ENCODE measurements around the gene TSPAN11.

Gene TSPAN11

GRCh38 chr12:30962047-30962446, 35.5 kb downstream of the TSPAN11 start:
- H3K4me3 ChIP-seq (replicated peaks in 1 of 2; ENCODE audit: low read depth in 2 of 2, low read length in 2 of 2): no peak overlapping the region
- no peak for TF ChIP-seq CTCF (IDR thresholded peaks at IDR 0.05; ENCODE audit: low read depth, low read length)
- DNase-seq (ENCODE audit: low read depth in 2 of 2): no peak

- no peak overlapping the region for H3K4me3 ChIP-seq (replicated peaks in 1 of 2; ENCODE audit: low read depth in 2 of 2, low read length in 2 of 2)
- TF ChIP-seq CTCF (IDR thresholded peaks at IDR 0.05; ENCODE audit: low read depth, low read length): no peak
- no peak for DNase-seq (ENCODE audit: low read depth in 2 of 2)
These were observed 37.4 kb downstream of the TSPAN11 start for GRCh38 chr12:30963709-30964564.

- H3K4me3 ChIP-seq (replicated peaks in 1 of 2; ENCODE audit: low read depth in 2 of 2, low read length in 2 of 2): no peak overlapping the region
- TF ChIP-seq CTCF (IDR thresholded peaks at IDR 0.05; ENCODE audit: low read depth, low read length): no peak
These were observed 38.5 kb downstream of the TSPAN11 start for GRCh38 chr12:30964896-30965612.

GRCh38 chr12:30965613-30965985, 39.1 kb downstream of the TSPAN11 start:
- DNase-seq (ENCODE audit: low read depth in 2 of 2): no peak
- H3K4me3 ChIP-seq (replicated peaks in 1 of 2; ENCODE audit: low read depth in 2 of 2, low read length in 2 of 2): no peak overlapping the region
- peak; percentile 2 for TF ChIP-seq CTCF (IDR thresholded peaks at IDR 0.05; ENCODE audit: low read depth, low read length)

More at GRCh38 chr12:30964896-30965612, 38.5 kb downstream of the TSPAN11 start:
- DNase-seq (ENCODE audit: low read depth in 2 of 2): no peak

GRCh38 chr12:30967026-30967425, 40.5 kb downstream of the TSPAN11 start:
- no peak for DNase-seq (ENCODE audit: low read depth in 2 of 2)
- TF ChIP-seq CTCF (IDR thresholded peaks at IDR 0.05; ENCODE audit: low read depth, low read length): no peak
- H3K4me3 ChIP-seq (replicated peaks in 1 of 2; ENCODE audit: low read depth in 2 of 2, low read length in 2 of 2): no peak overlapping the region

- DNase-seq (ENCODE audit: low read depth in 2 of 2): no peak
- no peak for TF ChIP-seq CTCF (IDR thresholded peaks at IDR 0.05; ENCODE audit: low read depth, low read length)
- H3K4me3 ChIP-seq (replicated peaks in 1 of 2; ENCODE audit: low read depth in 2 of 2, low read length in 2 of 2): no peak overlapping the region
These were observed 41.7 kb downstream of the TSPAN11 start for GRCh38 chr12:30968211-30968610.

All from cardiac fibroblast (primary cell).